ENCODE measurements around the gene SULT1C3.
"Not testable (repeated sequence)": the region's sequence is repeated elsewhere in the genome, so short reads cannot be mapped to it uniquely, and the experiment has no call there.

Gene SULT1C3

GRCh38 chr2:108279468-108279867 lies 39.7 kb downstream of the SULT1C3 start:
- Histone ChIP-seq H3K18ac (ENCODE audit: low read length) (no peak overlapping the region), H2BK12ac (ENCODE audit: low read length) (no peak overlapping the region), H3K23ac (ENCODE audit: low read depth, low read length, poor library complexity) (no peak overlapping the region), H2AK5ac (ENCODE audit: low read depth, low read length) (no peak overlapping the region), H2AFZ (ENCODE audit: low read length) (peak overlapping the region; percentile 62), H3K4me3 (ENCODE audit: low read length in 2 of 2) (no peak overlapping the region), H3K14ac (ENCODE audit: low read length) (no peak overlapping the region), H2BK5ac (ENCODE audit: low read length) (no peak overlapping the region), H3K4me1 (ENCODE audit: control insufficient read depth in 2 of 2, insufficient read depth in 1 of 2, low read depth in 1 of 2, low read length in 2 of 2) (no peaks in the 10 kb centered on the region), H3K4me2 (ENCODE audit: insufficient read depth, low read length, poor library complexity, severe bottlenecking) (no peak overlapping the region), H3K36me3 (replicated peaks in 1 of 2; ENCODE audit: control insufficient read depth in 2 of 2, insufficient read depth in 2 of 2, low read length in 2 of 2) (no peaks in the 10 kb centered on the region), H3K27me3 (ENCODE audit: control insufficient read depth in 3 of 3, insufficient read depth in 3 of 3, low read depth in 1 of 3, low read length in 3 of 3) (no peaks in the 10 kb centered on the region), H4K91ac (ENCODE audit: low read depth, low read length, poor library complexity) (no peak overlapping the region), H4K8ac (ENCODE audit: low read depth, low read length) (no peak overlapping the region), H2BK120ac (ENCODE audit: low read depth, low read length) (no peak overlapping the region), H3K9me3 (replicated peaks in 1 of 2; ENCODE audit: control insufficient read depth in 2 of 2, insufficient read depth in 1 of 2, low read depth in 1 of 2, low read length in 2 of 2) (no peaks in the 10 kb centered on the region), H3K9ac (ENCODE audit: low read depth, low read length, poor library complexity) (no peak overlapping the region), H3K79me1 (ENCODE audit: low read depth, low read length) (no peaks in the 10 kb centered on the region), H3K4ac (ENCODE audit: low read length) (no peak overlapping the region), H2BK15ac (ENCODE audit: low read length) (no peak overlapping the region), H3K27ac (replicated peaks; ENCODE audit: low read length) (no peak overlapping the region)
- WGBS, 2 donors (ENCODE audit: extremely low coverage in 2 of 2, insufficient read length in 2 of 2, insufficient replicate concordance in 1 of 2): no CpG with 5 or more reads among the region's 5 CpGs
- DNase-seq (ENCODE audit: low spot score): no peak

GRCh38 chr2:108280466-108280865 lies 40.7 kb downstream of the SULT1C3 start:
- Histone ChIP-seq H2AFZ (ENCODE audit: low read length) (no peak overlapping the region), H2BK5ac (ENCODE audit: low read length) (no peak overlapping the region), H2BK12ac (ENCODE audit: low read length) (no peak overlapping the region), H3K18ac (ENCODE audit: low read length) (no peak overlapping the region), H3K23ac (ENCODE audit: low read depth, low read length, poor library complexity) (no peak overlapping the region), H3K27me3 (ENCODE audit: control insufficient read depth in 3 of 3, insufficient read depth in 3 of 3, low read depth in 1 of 3, low read length in 3 of 3) (no peaks in the 10 kb centered on the region), H3K27ac (replicated peaks; ENCODE audit: low read length) (no peak overlapping the region), H3K9me3 (replicated peaks in 1 of 2; ENCODE audit: control insufficient read depth in 2 of 2, insufficient read depth in 1 of 2, low read depth in 1 of 2, low read length in 2 of 2) (no peaks in the 10 kb centered on the region), H2BK15ac (ENCODE audit: low read length) (no peak overlapping the region), H3K4me1 (ENCODE audit: control insufficient read depth in 2 of 2, insufficient read depth in 1 of 2, low read depth in 1 of 2, low read length in 2 of 2) (no peaks in the 10 kb centered on the region), H4K91ac (ENCODE audit: low read depth, low read length, poor library complexity) (no peak overlapping the region), H4K8ac (ENCODE audit: low read depth, low read length) (no peak overlapping the region), H2AK5ac (ENCODE audit: low read depth, low read length) (no peak overlapping the region), H3K14ac (ENCODE audit: low read length) (no peak overlapping the region), H3K36me3 (replicated peaks in 1 of 2; ENCODE audit: control insufficient read depth in 2 of 2, insufficient read depth in 2 of 2, low read length in 2 of 2) (no peaks in the 10 kb centered on the region), H3K4me2 (ENCODE audit: insufficient read depth, low read length, poor library complexity, severe bottlenecking) (no peak overlapping the region), H3K4me3 (ENCODE audit: low read length in 2 of 2) (no peak overlapping the region), H3K79me1 (ENCODE audit: low read depth, low read length) (no peaks in the 10 kb centered on the region), H2BK120ac (ENCODE audit: low read depth, low read length) (no peak overlapping the region), H3K4ac (ENCODE audit: low read length) (no peak overlapping the region), H3K9ac (ENCODE audit: low read depth, low read length, poor library complexity) (no peak overlapping the region)
- WGBS, 2 donors (ENCODE audit: extremely low coverage in 2 of 2, insufficient read length in 2 of 2, insufficient replicate concordance in 1 of 2): no CpG with 5 or more reads among the region's 3 CpGs
- DNase-seq (ENCODE audit: low spot score): no peak

- not testable (repeated sequence) for H3K27me3 ChIP-seq (ENCODE audit: control insufficient read depth in 3 of 3, insufficient read depth in 3 of 3, low read depth in 1 of 3, low read length in 3 of 3); H3K9me3 ChIP-seq (replicated peaks in 1 of 2; ENCODE audit: control insufficient read depth in 2 of 2, insufficient read depth in 1 of 2, low read depth in 1 of 2, low read length in 2 of 2); H2AFZ ChIP-seq (ENCODE audit: low read length); H3K9ac ChIP-seq (ENCODE audit: low read depth, low read length, poor library complexity); H2BK5ac ChIP-seq (ENCODE audit: low read length); H3K4me3 ChIP-seq (ENCODE audit: low read length in 2 of 2); H2AK5ac ChIP-seq (ENCODE audit: low read depth, low read length); DNase-seq (ENCODE audit: low spot score); H3K4me2 ChIP-seq (ENCODE audit: insufficient read depth, low read length, poor library complexity, severe bottlenecking); H3K79me1 ChIP-seq (ENCODE audit: low read depth, low read length); H3K23ac ChIP-seq (ENCODE audit: low read depth, low read length, poor library complexity); H4K8ac ChIP-seq (ENCODE audit: low read depth, low read length); H2BK120ac ChIP-seq (ENCODE audit: low read depth, low read length); H3K27ac ChIP-seq (replicated peaks; ENCODE audit: low read length); H3K4ac ChIP-seq (ENCODE audit: low read length); H2BK12ac ChIP-seq (ENCODE audit: low read length); H2BK15ac ChIP-seq (ENCODE audit: low read length); H3K36me3 ChIP-seq (replicated peaks in 1 of 2; ENCODE audit: control insufficient read depth in 2 of 2, insufficient read depth in 2 of 2, low read length in 2 of 2); H3K14ac ChIP-seq (ENCODE audit: low read length); H4K91ac ChIP-seq (ENCODE audit: low read depth, low read length, poor library complexity); H3K18ac ChIP-seq (ENCODE audit: low read length); H3K4me1 ChIP-seq (ENCODE audit: control insufficient read depth in 2 of 2, insufficient read depth in 1 of 2, low read depth in 1 of 2, low read length in 2 of 2)
- no CpG with 5 or more reads among the region's 7 CpGs for WGBS, 2 donors (ENCODE audit: extremely low coverage in 2 of 2, insufficient read length in 2 of 2, insufficient replicate concordance in 1 of 2)
These were observed 44.8 kb downstream of the SULT1C3 start for GRCh38 chr2:108284566-108284965.

GRCh38 chr2:108285616-108286015 lies 45.8 kb downstream of the SULT1C3 start:
- Histone ChIP-seq H3K9ac (ENCODE audit: low read depth, low read length, poor library complexity) (no peak overlapping the region), H2BK15ac (ENCODE audit: low read length) (no peak overlapping the region), H3K36me3 (replicated peaks in 1 of 2; ENCODE audit: control insufficient read depth in 2 of 2, insufficient read depth in 2 of 2, low read length in 2 of 2) (no peaks in the 10 kb centered on the region), H2AFZ (ENCODE audit: low read length) (no peak overlapping the region), H3K27me3 (ENCODE audit: control insufficient read depth in 3 of 3, insufficient read depth in 3 of 3, low read depth in 1 of 3, low read length in 3 of 3) (no peaks in the 10 kb centered on the region), H2AK5ac (ENCODE audit: low read depth, low read length) (no peak overlapping the region), H3K18ac (ENCODE audit: low read length) (peak overlapping the region; percentile 9), H2BK5ac (ENCODE audit: low read length) (no peak overlapping the region), H2BK120ac (ENCODE audit: low read depth, low read length) (no peak overlapping the region), H2BK12ac (ENCODE audit: low read length) (no peak overlapping the region), H3K27ac (replicated peaks; ENCODE audit: low read length) (no peak overlapping the region), H3K79me1 (ENCODE audit: low read depth, low read length) (no peaks in the 10 kb centered on the region), H3K9me3 (replicated peaks in 1 of 2; ENCODE audit: control insufficient read depth in 2 of 2, insufficient read depth in 1 of 2, low read depth in 1 of 2, low read length in 2 of 2) (peaks cover 0 to 1% of the 10 kb centered on the region in 2 donors), H3K14ac (ENCODE audit: low read length) (no peak overlapping the region), H3K4me1 (ENCODE audit: control insufficient read depth in 2 of 2, insufficient read depth in 1 of 2, low read depth in 1 of 2, low read length in 2 of 2) (peaks cover 8 to 9% of the 10 kb centered on the region in 2 donors), H3K4me3 (ENCODE audit: low read length in 2 of 2) (no peak overlapping the region), H4K91ac (ENCODE audit: low read depth, low read length, poor library complexity) (no peak overlapping the region), H3K4ac (ENCODE audit: low read length) (no peak overlapping the region), H4K8ac (ENCODE audit: low read depth, low read length) (no peak overlapping the region), H3K23ac (ENCODE audit: low read depth, low read length, poor library complexity) (no peak overlapping the region), H3K4me2 (ENCODE audit: insufficient read depth, low read length, poor library complexity, severe bottlenecking) (no peak overlapping the region)
- WGBS, 2 donors (ENCODE audit: extremely low coverage in 2 of 2, insufficient read length in 2 of 2, insufficient replicate concordance in 1 of 2): no CpG with 5 or more reads among the region's 5 CpGs
- no peak for DNase-seq (ENCODE audit: low spot score)

All from neuronal stem cell (in vitro differentiated cells).